GM23338 (cell line): ENCODE results near the gene OBI1. TPM values are rescaled to one million over a fixed set of nuclear protein-coding genes. Genes with fewer than 3 reads are reported as not detected.

Experiments
- ATAC-seq: fragments of 200-7000 bp; cut with Tn5 transposase; 3 replicates; pipeline ENCODE4 v1.9.1; 2020
- DNase-seq: peaks from one replicate; pipeline ENCODE4 v3.0.0-alpha.2; 2015; ENCODE audit warnings: low spot score
- H2AFZ ChIP-seq: fragments of 200-600 bp; sonication (generic); 2 replicates; pipeline ENCODE4 v1.8.0; 2016; ENCODE audit warnings: antibody characterized with exemption, mild to moderate bottlenecking, moderate library complexity
- H3F3A ChIP-seq: fragments of 200-600 bp; sonication (generic); replicated peaks from 2 replicates; pipeline ENCODE4 v1.8.0; 2017; ENCODE audit warnings: antibody characterized with exemption, mixed run types, low read depth
- H3K27ac ChIP-seq: fragments of 200-600 bp; sonication (generic); 2 replicates; pipeline ENCODE4 v1.6.1; 2016; ENCODE audit warnings: low read depth
- H3K27me3 ChIP-seq: fragments of 200-600 bp; sonication (generic); 2 replicates; pipeline ENCODE4 v1.8.0; 2016; ENCODE audit warnings: mild to moderate bottlenecking, mixed run types, moderate library complexity; ENCODE audit not compliant: insufficient read depth
- H3K36me3 ChIP-seq: fragments of 200-600 bp; sonication (generic); 2 replicates; pipeline ENCODE4 v1.8.0; 2016; ENCODE audit warnings: mild to moderate bottlenecking; ENCODE audit not compliant: insufficient read depth
- H3K4me1 ChIP-seq: fragments of 200-600 bp; sonication (generic); 2 replicates; pipeline ENCODE4 v1.8.0; 2016; ENCODE audit warnings: mild to moderate bottlenecking, moderate library complexity; ENCODE audit not compliant: insufficient read depth
- H3K4me2 ChIP-seq: fragments of 200-600 bp; sonication (generic); 2 replicates; pipeline ENCODE4 v1.7.1; 2017; ENCODE audit warnings: mixed run types
- H3K4me3 ChIP-seq: fragments of 200-600 bp; sonication (generic); 2 replicates; pipeline ENCODE4 v1.6.1; 2016; ENCODE audit warnings: mixed run types
- H3K79me2 ChIP-seq: fragments of 200-600 bp; sonication (generic); replicated peaks from 2 replicates; pipeline ENCODE4 v1.8.0; 2017; ENCODE audit warnings: mild to moderate bottlenecking; ENCODE audit not compliant: insufficient read depth
- H3K9me2 ChIP-seq: fragments of 200-600 bp; sonication (generic); 2 replicates; pipeline ENCODE4 v1.8.0; 2017; ENCODE audit not compliant: insufficient read depth
- H4K20me1 ChIP-seq: fragments of 200-600 bp; sonication (generic); replicated peaks from 2 replicates; pipeline ENCODE4 v1.8.0; 2017; ENCODE audit warnings: mild to moderate bottlenecking; ENCODE audit not compliant: insufficient read depth
- H3K27ac Mint-ChIP-seq: 2 replicates; pipeline ENCODE4 v1.8.0; 2020; ENCODE audit warnings: inconsistent platforms, mild to moderate bottlenecking, moderate library complexity, mixed read lengths
- H3K27me3 Mint-ChIP-seq: 3 replicates; pipeline ENCODE4 v1.8.0; 2022; ENCODE audit warnings: low read depth, mild to moderate bottlenecking, moderate library complexity, mixed read lengths, inconsistent platforms; ENCODE audit not compliant: insufficient read depth, poor library complexity
- H3K36me3 Mint-ChIP-seq: 3 replicates; pipeline ENCODE4 v1.8.0; 2021; ENCODE audit warnings: low read depth, mild to moderate bottlenecking, inconsistent platforms, moderate library complexity, mixed read lengths
- H3K4me1 Mint-ChIP-seq: 3 replicates; pipeline ENCODE4 v1.8.0; 2020; ENCODE audit warnings: mild to moderate bottlenecking, inconsistent platforms, mixed read lengths
- H3K4me3 Mint-ChIP-seq: 3 replicates; pipeline ENCODE4 v1.8.0; 2021; ENCODE audit warnings: moderate library complexity, mild to moderate bottlenecking, inconsistent platforms, mixed read lengths
- H3K9me3 Mint-ChIP-seq: 3 replicates; pipeline ENCODE4 v1.8.0; 2020; ENCODE audit warnings: moderate library complexity, mild to moderate bottlenecking, inconsistent platforms, mixed read lengths
- CREB1 ChIP-seq: fragments of 250-450 bp; sonication (Bioruptor Pico); IDR thresholded peaks from 2 replicates; pipeline ENCODE4 v1.5.0; 2020; ENCODE audit warnings: low read depth, mild to moderate bottlenecking, moderate library complexity
- CTCF ChIP-seq, 2 experiments: fragments of 200-600 bp in 1 of 2; sonication (generic) in 1 of 2; conservative IDR thresholded peaks; 2 replicates each; pipeline versions ENCODE4 v1.5.1 to v1.6.1; 2016 to 2017; ENCODE audit warnings: antibody characterized with exemption in 2 of 2, low read depth in 2 of 2, mild to moderate bottlenecking in 2 of 2, moderate library complexity in 1 of 2
- ETS1 ChIP-seq: IDR thresholded peaks from 2 replicates; pipeline ENCODE4 v1.6.1; 2016; ENCODE audit warnings: antibody characterized with exemption
- EZH2 ChIP-seq: fragments of 200-600 bp; sonication (generic); IDR thresholded peaks from one replicate; pipeline ENCODE4 v1.8.0; 2017; ENCODE audit warnings: antibody characterized with exemption, mild to moderate bottlenecking, low read depth; ENCODE audit not compliant: unreplicated experiment
- EZH2phosphoT487 ChIP-seq: fragments of 200-600 bp; sonication (generic); IDR thresholded peaks from one replicate; pipeline ENCODE4 v1.8.1; 2018; ENCODE audit warnings: antibody characterized with exemption; ENCODE audit not compliant: unreplicated experiment
- JUNB ChIP-seq: IDR thresholded peaks from one replicate; pipeline ENCODE4 v1.6.1; 2016; ENCODE audit warnings: antibody characterized with exemption; ENCODE audit not compliant: unreplicated experiment
- NANOG ChIP-seq: IDR thresholded peaks from 2 replicates; pipeline ENCODE4 v1.6.1; 2016; ENCODE audit warnings: antibody characterized with exemption, borderline replicate concordance
- POLR2AphosphoS5 ChIP-seq: IDR thresholded peaks from 2 replicates; pipeline ENCODE4 v1.6.1; 2016; ENCODE audit warnings: antibody characterized with exemption, low read depth
- REST ChIP-seq: IDR thresholded peaks from one replicate; pipeline ENCODE4 v1.6.1; 2018; ENCODE audit warnings: antibody characterized with exemption; ENCODE audit not compliant: unreplicated experiment
- STAT1 ChIP-seq: IDR thresholded peaks from one replicate; pipeline ENCODE4 v1.6.1; 2016; ENCODE audit warnings: antibody characterized with exemption; ENCODE audit not compliant: unreplicated experiment
- ZNF114 ChIP-seq: fragments of 250-450 bp; sonication (Bioruptor Pico); IDR thresholded peaks from 2 replicates; pipeline ENCODE4 v1.5.0; 2020; ENCODE audit warnings: mild to moderate bottlenecking, moderate library complexity
- ZNF331 ChIP-seq: fragments of 250-450 bp; sonication (Bioruptor Pico); IDR thresholded peaks from 2 replicates; pipeline ENCODE4 v1.5.0; 2020; ENCODE audit warnings: low read depth, mild to moderate bottlenecking, moderate library complexity
- polyA plus RNA-seq: library from polyadenylated mRNA; unstranded; fragments of >200 nt; fragmentation: Nextera tagmentation; extraction: Ambion mirVana; gene quantifications from 2 replicates; pipeline ENCODE4 v1.2.1, GENCODE V29; 2016
- total RNA-seq: library from RNA; depleted of rRNA; stranded (reverse); fragments of >200 nt; shearing (Covaris generic); gene quantifications from 2 replicates; pipeline ENCODE4 v1.2.3, GENCODE V29; 2014

Gene OBI1
- total and polyA plus RNA-seq, 2 experiments from 2014 or later, result 8.2 to 11.1 TPM

GRCh38 chr13:78675112-78675511, 16.2 kb upstream of the OBI1 start:
- H4K20me1 ChIP-seq, result no peaks in the 10 kb centered on the region
- Mint-ChIP-seq H3K4me3 (no peak overlapping the region), H3K4me1 (peaks cover 14% of the 10 kb centered on the region), H3K27me3 (peaks cover 4% of the 10 kb centered on the region), H3K27ac (peak overlapping the region; percentile 49; the same call in 1 of the 2 replicates), H3K9me3 (no peaks in the 10 kb centered on the region), H3K36me3 (no peaks in the 10 kb centered on the region)
- DNase-seq, result no peak
- H3K9me2 ChIP-seq, result no peaks in the 10 kb centered on the region
- ATAC-seq, result peak; percentile 72
- H3K4me1 ChIP-seq, result peaks cover 12% of the 10 kb centered on the region
- no peak for TF ChIP-seq EZH2
- no peak for TF ChIP-seq EZH2phosphoT487
- TF ChIP-seq ETS1, result no peak
- TF ChIP-seq REST, result no peak
- no peak for TF ChIP-seq CREB1 (CRISPR knock-in tag)
- TF ChIP-seq ZNF114 (CRISPR knock-in tag), result no peak
- no peak for TF ChIP-seq STAT1
- TF ChIP-seq POLR2AphosphoS5, result no peak
- TF ChIP-seq NANOG, result no peak
- no peak overlapping the region for H3K27ac ChIP-seq
- peak overlapping the region; percentile 92 for H2AFZ ChIP-seq
- no peak overlapping the region for H3K4me3 ChIP-seq
- H3F3A ChIP-seq, result no peaks in the 10 kb centered on the region
- peak overlapping the region; percentile 52 for H3K4me2 ChIP-seq
- H3K79me2 ChIP-seq, result no peaks in the 10 kb centered on the region
- H3K36me3 ChIP-seq, result no peaks in the 10 kb centered on the region
- H3K27me3 ChIP-seq, result no peaks in the 10 kb centered on the region

GRCh38 chr13:78674638-78675037, 15.7 kb upstream of the OBI1 start:
- no peak overlapping the region for H3K4me3 Mint-ChIP-seq
- peak overlapping the region; percentile 92 for H2AFZ ChIP-seq
- no peaks in the 10 kb centered on the region for H3K36me3 ChIP-seq
- peak overlapping the region; percentile 49; the same call in 1 of the 2 replicates for H3K27ac Mint-ChIP-seq
- H3K4me1 Mint-ChIP-seq, result peaks cover 14% of the 10 kb centered on the region
- no peaks in the 10 kb centered on the region for H4K20me1 ChIP-seq
- DNase-seq, result no peak
- no peak overlapping the region for H3K4me3 ChIP-seq
- H3K9me3 Mint-ChIP-seq, result no peaks in the 10 kb centered on the region
- peaks cover 4% of the 10 kb centered on the region for H3K27me3 Mint-ChIP-seq
- H3K79me2 ChIP-seq, result no peaks in the 10 kb centered on the region
- H3K4me1 ChIP-seq, result peaks cover 12% of the 10 kb centered on the region
- peak; percentile 50 for ATAC-seq
- no peaks in the 10 kb centered on the region for H3K36me3 Mint-ChIP-seq
- no peaks in the 10 kb centered on the region for H3K27me3 ChIP-seq
- H3K9me2 ChIP-seq, result no peaks in the 10 kb centered on the region
- peak overlapping the region; percentile 52; the same call in 1 of the 2 replicates for H3K4me2 ChIP-seq
- no peak overlapping the region for H3K27ac ChIP-seq
- no peaks in the 10 kb centered on the region for H3F3A ChIP-seq
- TF ChIP-seq NANOG (no peak), JUNB (no peak), ZNF331 (CRISPR knock-in tag) (no peak), ETS1 (no peak), STAT1 (no peak), CTCF (conservative IDR thresholded peaks at IDR 0.05; ENCODE audit: low read depth in 2 of 2) (no peak)
